ENCODE measurements around the gene AKNA.

GRCh38 chr9:114419796-114420195 lies 32.0 kb upstream of the AKNA start:
- TF ChIP-seq EP300 (IDR thresholded peaks at IDR 0.05) (no peak), POLR2AphosphoS5 (IDR thresholded peaks at IDR 0.05) (no peak)
